Vagina (tissue), 2 donors: ENCODE data around the gene NFYC.

Experiments used
- POLR2A ChIP-seq, 2 donors: fragments of 450-650 bp; IDR thresholded peaks; one replicate each; pipeline ENCODE4 v1.6.1; 2017; ENCODE audit warnings: antibody characterized with exemption in 2 of 2, mild to moderate bottlenecking in 2 of 2, moderate library complexity in 2 of 2
- TF ChIP-seq, protein P1 (sequence below), 3 experiments: fragments of 450-650 bp in 2 of 3; fragments of 200-600 bp in 1 of 3; sonication (generic) in 1 of 3; IDR thresholded peaks; one replicate each; pipeline ENCODE4 v1.5.1; 2017 to 2019; ENCODE audit warnings: antibody characterized with exemption in 3 of 3, mild to moderate bottlenecking in 2 of 3, moderate library complexity in 2 of 3

DNA sequence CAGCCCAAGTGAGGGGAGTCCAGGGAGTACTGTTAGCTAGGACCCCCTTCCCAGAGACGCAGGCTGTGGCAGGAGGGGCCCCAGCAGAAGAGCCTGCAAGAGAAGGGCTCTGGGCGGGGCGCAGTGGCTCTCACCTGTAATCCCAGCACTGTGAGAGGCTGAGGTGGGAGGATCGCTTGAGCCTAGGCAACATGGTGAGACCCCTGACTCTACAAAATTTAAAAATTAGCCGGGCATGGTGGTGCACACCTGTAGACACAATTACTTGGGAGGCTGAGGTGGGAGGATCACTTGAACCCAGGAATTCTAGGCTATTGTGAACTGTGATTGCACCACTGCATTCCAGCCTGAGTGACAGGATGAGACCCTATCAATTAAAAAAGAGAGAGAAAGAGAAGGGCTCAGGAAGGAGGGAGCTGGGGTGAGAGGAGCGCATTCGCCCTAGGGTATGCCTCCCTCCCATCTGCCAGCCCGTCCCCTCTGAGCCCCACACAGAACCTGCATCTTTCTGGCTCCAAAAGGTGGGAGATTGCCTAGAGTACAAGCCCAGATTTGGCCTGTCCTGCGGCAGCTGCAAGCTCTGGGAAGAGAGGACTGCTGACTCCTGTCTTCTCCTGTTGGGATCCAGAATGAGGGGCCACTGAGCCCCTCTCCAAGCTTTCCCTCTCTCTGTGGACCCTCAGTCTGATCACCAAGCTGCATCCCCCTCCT is 95.6 kb downstream of the NFYC start:
- TF ChIP-seq, protein P1, sequence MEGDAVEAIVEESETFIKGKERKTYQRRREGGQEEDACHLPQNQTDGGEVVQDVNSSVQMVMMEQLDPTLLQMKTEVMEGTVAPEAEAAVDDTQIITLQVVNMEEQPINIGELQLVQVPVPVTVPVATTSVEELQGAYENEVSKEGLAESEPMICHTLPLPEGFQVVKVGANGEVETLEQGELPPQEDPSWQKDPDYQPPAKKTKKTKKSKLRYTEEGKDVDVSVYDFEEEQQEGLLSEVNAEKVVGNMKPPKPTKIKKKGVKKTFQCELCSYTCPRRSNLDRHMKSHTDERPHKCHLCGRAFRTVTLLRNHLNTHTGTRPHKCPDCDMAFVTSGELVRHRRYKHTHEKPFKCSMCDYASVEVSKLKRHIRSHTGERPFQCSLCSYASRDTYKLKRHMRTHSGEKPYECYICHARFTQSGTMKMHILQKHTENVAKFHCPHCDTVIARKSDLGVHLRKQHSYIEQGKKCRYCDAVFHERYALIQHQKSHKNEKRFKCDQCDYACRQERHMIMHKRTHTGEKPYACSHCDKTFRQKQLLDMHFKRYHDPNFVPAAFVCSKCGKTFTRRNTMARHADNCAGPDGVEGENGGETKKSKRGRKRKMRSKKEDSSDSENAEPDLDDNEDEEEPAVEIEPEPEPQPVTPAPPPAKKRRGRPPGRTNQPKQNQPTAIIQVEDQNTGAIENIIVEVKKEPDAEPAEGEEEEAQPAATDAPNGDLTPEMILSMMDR (IDR thresholded peaks at IDR 0.05): no peak
- no peak for TF ChIP-seq POLR2A (IDR thresholded peaks at IDR 0.05)
